Gastrocnemius medialis (tissue), 4 donors: Measurements from ENCODE around the gene PSD4.

Source experiments
- CTCF ChIP-seq, 5 experiments: fragments of 450-650 bp in 3 of 5; fragments of 200-600 bp in 2 of 5; sonication (generic) in 2 of 5; IDR thresholded peaks in 4 of 5; conservative IDR thresholded peaks in 1 of 5; 1 replicate in 4 of 5; 2 replicates in 1 of 5; pipeline ENCODE4 v1.5.1; 2016 to 2019; ENCODE audit warnings: antibody characterized with exemption in 5 of 5, mild to moderate bottlenecking in 3 of 5, moderate library complexity in 3 of 5
- POLR2A ChIP-seq, 2 donors: fragments of 450-650 bp; IDR thresholded peaks; one replicate each; pipeline ENCODE4 v1.6.1; 2017; ENCODE audit warnings: antibody characterized with exemption in 2 of 2, mild to moderate bottlenecking in 2 of 2, moderate library complexity in 2 of 2

- TF ChIP-seq CTCF (IDR thresholded peaks at IDR 0.05 in 4 of 5, conservative IDR thresholded peaks at IDR 0.05 in 1 of 5) = no peak
- TF ChIP-seq POLR2A (IDR thresholded peaks at IDR 0.05) = no peak
These were observed 4.4 kb downstream of the PSD4 start for GRCh38 chr2:113178069-113178746.
